Measurements from ENCODE around the gene TANC2.

DNA sequence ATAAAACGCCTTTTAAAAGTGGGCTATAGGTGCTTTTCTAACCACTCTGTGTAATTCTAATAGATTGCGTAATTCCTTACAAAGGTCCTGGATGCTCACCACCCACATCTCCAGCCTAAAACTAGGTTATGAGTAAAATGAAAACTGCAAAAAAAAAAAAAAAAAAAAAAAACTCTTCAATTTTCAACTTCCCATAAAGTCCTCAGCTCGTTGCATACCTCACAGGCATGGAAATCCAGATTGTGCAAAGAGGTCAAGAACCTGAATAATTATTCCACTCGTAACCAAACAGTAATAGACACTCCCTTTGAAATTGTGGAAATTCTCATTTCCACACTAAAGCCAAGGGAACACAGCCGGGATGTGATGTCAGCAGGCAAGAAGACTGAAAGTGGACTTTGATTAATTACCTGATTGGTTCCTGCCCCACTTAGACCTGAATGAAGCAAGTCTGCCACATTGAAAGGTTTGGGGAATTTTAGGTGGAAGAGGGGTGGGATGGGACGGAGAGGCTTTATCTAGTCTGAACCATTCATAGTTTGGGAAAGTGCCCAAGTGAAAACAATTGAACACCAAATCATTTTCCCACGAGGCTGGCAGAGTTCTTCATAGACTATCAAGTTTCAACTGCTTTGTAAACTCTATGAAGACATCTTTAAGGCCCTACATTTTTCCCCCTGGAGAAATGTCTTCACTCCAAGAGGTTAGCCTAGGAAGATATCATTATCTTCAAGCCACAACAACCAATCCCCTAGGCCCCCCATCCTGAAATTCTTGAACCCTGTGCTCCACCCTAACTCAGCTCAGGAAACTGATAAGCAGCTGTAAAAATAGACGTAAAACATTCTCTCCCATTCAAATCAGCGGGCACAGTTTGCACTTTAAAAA lies 49.1 kb upstream of the TANC2 start:
- TF ChIP-seq MYC (IDR thresholded peaks at IDR 0.05; ENCODE audit: borderline replicate concordance, low read length) (no peak), HDAC2 (IDR thresholded peaks at IDR 0.05) (no peak), PHF8 (IDR thresholded peaks at IDR 0.05; ENCODE audit: borderline replicate concordance, low read depth) (no peak)
- TF ChIP-seq, protein P1, sequence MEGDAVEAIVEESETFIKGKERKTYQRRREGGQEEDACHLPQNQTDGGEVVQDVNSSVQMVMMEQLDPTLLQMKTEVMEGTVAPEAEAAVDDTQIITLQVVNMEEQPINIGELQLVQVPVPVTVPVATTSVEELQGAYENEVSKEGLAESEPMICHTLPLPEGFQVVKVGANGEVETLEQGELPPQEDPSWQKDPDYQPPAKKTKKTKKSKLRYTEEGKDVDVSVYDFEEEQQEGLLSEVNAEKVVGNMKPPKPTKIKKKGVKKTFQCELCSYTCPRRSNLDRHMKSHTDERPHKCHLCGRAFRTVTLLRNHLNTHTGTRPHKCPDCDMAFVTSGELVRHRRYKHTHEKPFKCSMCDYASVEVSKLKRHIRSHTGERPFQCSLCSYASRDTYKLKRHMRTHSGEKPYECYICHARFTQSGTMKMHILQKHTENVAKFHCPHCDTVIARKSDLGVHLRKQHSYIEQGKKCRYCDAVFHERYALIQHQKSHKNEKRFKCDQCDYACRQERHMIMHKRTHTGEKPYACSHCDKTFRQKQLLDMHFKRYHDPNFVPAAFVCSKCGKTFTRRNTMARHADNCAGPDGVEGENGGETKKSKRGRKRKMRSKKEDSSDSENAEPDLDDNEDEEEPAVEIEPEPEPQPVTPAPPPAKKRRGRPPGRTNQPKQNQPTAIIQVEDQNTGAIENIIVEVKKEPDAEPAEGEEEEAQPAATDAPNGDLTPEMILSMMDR (IDR thresholded peaks at IDR 0.05) = no peak
- TF ChIP-seq, protein P2, sequence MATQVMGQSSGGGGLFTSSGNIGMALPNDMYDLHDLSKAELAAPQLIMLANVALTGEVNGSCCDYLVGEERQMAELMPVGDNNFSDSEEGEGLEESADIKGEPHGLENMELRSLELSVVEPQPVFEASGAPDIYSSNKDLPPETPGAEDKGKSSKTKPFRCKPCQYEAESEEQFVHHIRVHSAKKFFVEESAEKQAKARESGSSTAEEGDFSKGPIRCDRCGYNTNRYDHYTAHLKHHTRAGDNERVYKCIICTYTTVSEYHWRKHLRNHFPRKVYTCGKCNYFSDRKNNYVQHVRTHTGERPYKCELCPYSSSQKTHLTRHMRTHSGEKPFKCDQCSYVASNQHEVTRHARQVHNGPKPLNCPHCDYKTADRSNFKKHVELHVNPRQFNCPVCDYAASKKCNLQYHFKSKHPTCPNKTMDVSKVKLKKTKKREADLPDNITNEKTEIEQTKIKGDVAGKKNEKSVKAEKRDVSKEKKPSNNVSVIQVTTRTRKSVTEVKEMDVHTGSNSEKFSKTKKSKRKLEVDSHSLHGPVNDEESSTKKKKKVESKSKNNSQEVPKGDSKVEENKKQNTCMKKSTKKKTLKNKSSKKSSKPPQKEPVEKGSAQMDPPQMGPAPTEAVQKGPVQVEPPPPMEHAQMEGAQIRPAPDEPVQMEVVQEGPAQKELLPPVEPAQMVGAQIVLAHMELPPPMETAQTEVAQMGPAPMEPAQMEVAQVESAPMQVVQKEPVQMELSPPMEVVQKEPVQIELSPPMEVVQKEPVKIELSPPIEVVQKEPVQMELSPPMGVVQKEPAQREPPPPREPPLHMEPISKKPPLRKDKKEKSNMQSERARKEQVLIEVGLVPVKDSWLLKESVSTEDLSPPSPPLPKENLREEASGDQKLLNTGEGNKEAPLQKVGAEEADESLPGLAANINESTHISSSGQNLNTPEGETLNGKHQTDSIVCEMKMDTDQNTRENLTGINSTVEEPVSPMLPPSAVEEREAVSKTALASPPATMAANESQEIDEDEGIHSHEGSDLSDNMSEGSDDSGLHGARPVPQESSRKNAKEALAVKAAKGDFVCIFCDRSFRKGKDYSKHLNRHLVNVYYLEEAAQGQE (IDR thresholded peaks at IDR 0.05) = no peak
